Vagina (tissue), 2 donors: ENCODE data around the gene PIN1.
"Not testable (repeated sequence)": the region's sequence is repeated elsewhere in the genome, so short reads cannot be mapped to it uniquely, and the experiment has no call there.

Source experiments
- CTCF ChIP-seq, 3 experiments: fragments of 450-650 bp in 2 of 3; fragments of 200-600 bp in 1 of 3; sonication (generic) in 1 of 3; IDR thresholded peaks; one replicate each; pipeline ENCODE4 v1.5.1; 2017 to 2019; ENCODE audit warnings: antibody characterized with exemption in 3 of 3, mild to moderate bottlenecking in 2 of 3, moderate library complexity in 2 of 3
- POLR2A ChIP-seq, 2 donors: fragments of 450-650 bp; IDR thresholded peaks; one replicate each; pipeline ENCODE4 v1.6.1; 2017; ENCODE audit warnings: antibody characterized with exemption in 2 of 2, mild to moderate bottlenecking in 2 of 2, moderate library complexity in 2 of 2

- not testable (repeated sequence) for TF ChIP-seq CTCF, POLR2A (IDR thresholded peaks at IDR 0.05)
These were observed 44.1 kb upstream of the PIN1 start for GRCh38 chr19:9791073-9791367.
